Measurements from ENCODE around the gene TICAM1.
"Not testable (repeated sequence)": the region's sequence is repeated elsewhere in the genome, so short reads cannot be mapped to it uniquely, and the experiment has no call there.

The TICAM1 gene

GRCh38 chr19:4844348-4845179 lies 13.1 kb upstream of the TICAM1 start:
- no peak for DNase-seq

GRCh38 chr19:4843647-4843965 lies 12.1 kb upstream of the TICAM1 start:
- no peak for DNase-seq

GRCh38 chr19:4839192-4839591 lies 7.7 kb upstream of the TICAM1 start:
- no peak for DNase-seq

GRCh38 chr19:4832776-4833175 lies 1.3 kb upstream of the TICAM1 start:
- DNase-seq: no peak

GRCh38 chr19:4831979-4832340 lies 448 bp upstream of the TICAM1 start:
- DNase-seq: not testable (repeated sequence)

- DNase-seq: no peak
Observed at GRCh38 chr19:4830768-4831265, 695 bp downstream of the TICAM1 start.

GRCh38 chr19:4830332-4830731 lies 1.2 kb downstream of the TICAM1 start:
- DNase-seq: no peak

- DNase-seq: no peak
Observed at GRCh38 chr19:4829001-4829712, 2.4 kb downstream of the TICAM1 start.

- DNase-seq: no peak
Observed at GRCh38 chr19:4823577-4823976, 7.9 kb downstream of the TICAM1 start.

- not testable (repeated sequence) for DNase-seq
Observed at GRCh38 chr19:4822354-4822753, 9.2 kb downstream of the TICAM1 start.

GRCh38 chr19:4821265-4821664 lies 10.2 kb downstream of the TICAM1 start:
- no peak for DNase-seq

- DNase-seq: no peak
Observed at GRCh38 chr19:4817467-4818277, 13.8 kb downstream of the TICAM1 start.

- no peak for DNase-seq
Observed at GRCh38 chr19:4816950-4817278, 14.6 kb downstream of the TICAM1 start.

- DNase-seq: no peak
Observed at GRCh38 chr19:4816202-4816949, 15.1 kb downstream of the TICAM1 start.

- DNase-seq: no peak
Observed at GRCh38 chr19:4815426-4816201, 15.9 kb downstream of the TICAM1 start.

GRCh38 chr19:4814625-4815425 lies 16.7 kb downstream of the TICAM1 start:
- DNase-seq: no peak

GRCh38 chr19:4811328-4812131 lies 20.0 kb downstream of the TICAM1 start:
- DNase-seq: peak; percentile 43

GRCh38 chr19:4807188-4807587 lies 24.3 kb downstream of the TICAM1 start:
- no peak for DNase-seq

GRCh38 chr19:4806384-4806783 lies 25.1 kb downstream of the TICAM1 start:
- no peak for DNase-seq

GRCh38 chr19:4805140-4805539 lies 26.4 kb downstream of the TICAM1 start:
- DNase-seq: not testable (repeated sequence)

All from NCI-H1436 (cell line).